Ovary (tissue), 9 donors: ENCODE data around the gene SLCO2A1. TPM values are rescaled to one million over a fixed set of nuclear protein-coding genes. Genes with fewer than 3 reads are reported as not detected.

Source experiments
- DNase-seq, 5 donors: peaks; one replicate each; pipeline ENCODE4 v3.0.0-alpha.2; 2019 to 2020
- H3K27ac ChIP-seq, 2 donors: fragments of 200-600 bp; one replicate each; pipeline versions ENCODE4 v1.5.1 to v1.8.0; 2019 to 2022
- H3K27me3 ChIP-seq: fragments of 200-600 bp; one replicate; pipeline ENCODE4 v1.8.0; 2022
- H3K36me3 ChIP-seq: fragments of 200-600 bp; sonication (generic); one replicate; pipeline ENCODE4 v1.5.1; 2019
- H3K4me1 ChIP-seq: one replicate; pipeline ENCODE4 v1.8.1; 2013; ENCODE audit warnings: mild to moderate bottlenecking, moderate library complexity; ENCODE audit not compliant: insufficient read depth
- H3K4me3 ChIP-seq: fragments of 200-600 bp; sonication (generic); one replicate; pipeline ENCODE4 v1.5.1; 2017
- H3K9me3 ChIP-seq, 2 donors: fragments of 200-600 bp in 1 of 2; sonication (generic) in 1 of 2; one replicate each; pipeline versions ENCODE4 v1.5.1 to v1.8.1; 2013 to 2019; ENCODE audit warnings: mild to moderate bottlenecking in 1 of 2, moderate library complexity in 1 of 2
- EP300 ChIP-seq: sonication (generic); formaldehyde crosslinking; IDR thresholded peaks from one replicate; pipeline ENCODE4 v1.6.1; 2017; ENCODE audit warnings: antibody characterized with exemption
- POLR2A ChIP-seq: fragments of 450-650 bp; IDR thresholded peaks from one replicate; pipeline ENCODE4 v1.6.1; 2017; ENCODE audit warnings: antibody characterized with exemption, mild to moderate bottlenecking, moderate library complexity
- WGBS, 3 donors: extraction: QIAGEN DNeasy Blood & Tissue Kit in 1 of 3; methylation state at CpG; one replicate each; pipeline versions ENCODE4 v1.1.5 to v1.1.7; 2013 to 2017; 5-methylcytosine and 5-hydroxymethylcytosine counted together
- intact Hi-C, 4 donors: fragments of 100-400 bp; cut with DNase I; formaldehyde crosslinking; loops; one replicate each; pipeline versions ENCODE4 v1.11.0 to v1.15.1; 2022 to 2023
- polyA plus RNA-seq, 2 donors: library from polyadenylated mRNA; stranded (reverse); fragments of 200-250 nt in 1 of 2; fragments of 350-450 nt in 1 of 2; fragmentation: Illumina TruSeq in 1 of 2; extraction: RNeasy Lipid Tissue Mini Kit (QIAGEN cat#74804) in 1 of 2; gene quantifications; one replicate each; pipeline ENCODE4 v1.2.3, GENCODE V29; 2013 to 2014
- total RNA-seq, 7 donors: library from RNA; depleted of rRNA in 2 of 7; stranded (reverse); fragments of >200 nt in 2 of 7; fragmentation: NEBNext Ultra II Directional in 3 of 7; extraction: Animal tissue kit (Norgen Biotek cat#: 25700) in 3 of 7; gene quantifications; one replicate each; pipeline versions ENCODE4 v1.1.0 to v1.2.4, GENCODE V29; 2016 to 2023
- TF ChIP-seq, protein P1 (sequence below), 3 donors: fragments of 450-650 bp in 2 of 3; fragments of 200-600 bp in 1 of 3; IDR thresholded peaks; one replicate each; pipeline versions ENCODE4 v1.5.1 to v1.8.0; 2016 to 2022; ENCODE audit warnings: antibody characterized with exemption in 3 of 3, mild to moderate bottlenecking in 1 of 3
- donor health status: DM: no; HTN: no; CAD: no; lungs with moderate emphysema.
- donor health status: DM: no; HTN: no; CAD: no.
- donor health status: Bipolar disorder and iron deficiency.
- donor health status: DM: yes; HTN: yes; CAD: no.
- donor health status: DM: no; HTN: no; CAD: no.
- donor health status: DM: yes; HTN: yes; CAD: no.

Gene SLCO2A1
- total and polyA plus RNA-seq, 9 donors: 0.83 to 23.6 (median 3.7) TPM

DNA sequence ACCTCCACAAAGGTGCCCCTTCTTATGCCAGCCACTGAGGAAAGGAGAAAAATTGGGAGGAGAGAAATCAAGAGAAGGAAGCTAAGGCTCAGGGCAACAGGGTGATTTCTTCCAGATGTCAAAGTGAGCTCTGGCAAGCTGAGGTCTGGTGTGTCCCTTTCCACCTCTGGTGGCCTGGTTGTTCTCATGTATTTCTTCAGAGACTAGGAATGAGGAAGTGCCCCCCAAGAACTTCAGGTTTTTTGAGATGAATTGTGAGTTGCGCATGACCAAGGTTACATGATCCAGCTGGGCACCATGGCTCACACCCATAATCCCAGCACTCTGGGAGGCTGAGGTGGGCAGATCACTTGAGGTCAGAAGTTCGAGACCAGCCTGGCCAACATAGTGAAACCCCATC, 139.7 kb downstream of the SLCO2A1 start:
- Histone ChIP-seq H3K4me1 (peaks cover 5% of the 10 kb centered on the region), H3K36me3 (no peaks in the 10 kb centered on the region), H3K4me3 (no peak overlapping the region), H3K9me3 (no peaks in the 10 kb centered on the region), H3K27ac (no peak overlapping the region), H3K27me3 (no peaks in the 10 kb centered on the region)
- TF ChIP-seq EP300: no peak
- intact Hi-C loops: no loop called here
- WGBS, 3 donors: 91 to 96% (median 93%) methylated on average over 2 of the region's 2 CpGs
- no peak for DNase-seq

DNA sequence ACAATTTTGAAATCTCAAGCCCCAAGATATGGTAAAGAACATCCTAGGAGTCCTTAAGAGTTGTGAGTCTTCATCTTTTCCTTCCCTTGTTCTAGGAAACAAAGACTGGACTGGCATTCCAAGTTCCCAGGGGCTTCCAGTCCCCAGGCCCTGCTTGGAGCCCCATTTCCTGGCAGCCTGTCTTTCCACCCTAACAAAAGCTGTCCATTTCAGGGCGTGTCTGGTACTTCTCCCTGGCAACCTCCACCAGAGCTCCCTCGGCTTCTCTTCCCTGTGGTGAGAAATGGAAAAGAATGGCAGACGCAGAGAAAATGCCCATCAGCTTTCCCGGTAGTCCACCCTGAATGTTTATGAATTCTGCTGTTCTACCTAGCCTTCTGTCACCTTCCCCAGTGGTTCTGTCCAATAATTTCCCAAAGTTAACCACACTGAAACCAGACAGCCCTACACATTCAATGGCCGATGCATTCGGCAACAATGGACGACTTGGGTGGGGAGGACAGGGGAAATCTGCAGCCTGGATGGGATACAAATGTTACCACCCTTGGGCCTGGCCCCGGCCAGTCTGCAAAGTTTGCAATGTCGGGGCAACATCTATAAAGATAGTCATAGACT, 140.9 kb downstream of the SLCO2A1 start:
- DNase-seq: no peak
- WGBS, 3 donors: 93 to 94% (median 94%) methylated on average over 9 of the region's 9 CpGs
- Histone ChIP-seq H3K9me3 (no peaks in the 10 kb centered on the region), H3K4me3 (no peak overlapping the region), H3K27ac (no peak overlapping the region), H3K36me3 (no peaks in the 10 kb centered on the region), H3K4me1 (no peaks in the 10 kb centered on the region), H3K27me3 (no peaks in the 10 kb centered on the region)
- intact Hi-C loops: no loop called here
- no peak for TF ChIP-seq POLR2A
- TF ChIP-seq EP300: no peak
- TF ChIP-seq, protein P1, sequence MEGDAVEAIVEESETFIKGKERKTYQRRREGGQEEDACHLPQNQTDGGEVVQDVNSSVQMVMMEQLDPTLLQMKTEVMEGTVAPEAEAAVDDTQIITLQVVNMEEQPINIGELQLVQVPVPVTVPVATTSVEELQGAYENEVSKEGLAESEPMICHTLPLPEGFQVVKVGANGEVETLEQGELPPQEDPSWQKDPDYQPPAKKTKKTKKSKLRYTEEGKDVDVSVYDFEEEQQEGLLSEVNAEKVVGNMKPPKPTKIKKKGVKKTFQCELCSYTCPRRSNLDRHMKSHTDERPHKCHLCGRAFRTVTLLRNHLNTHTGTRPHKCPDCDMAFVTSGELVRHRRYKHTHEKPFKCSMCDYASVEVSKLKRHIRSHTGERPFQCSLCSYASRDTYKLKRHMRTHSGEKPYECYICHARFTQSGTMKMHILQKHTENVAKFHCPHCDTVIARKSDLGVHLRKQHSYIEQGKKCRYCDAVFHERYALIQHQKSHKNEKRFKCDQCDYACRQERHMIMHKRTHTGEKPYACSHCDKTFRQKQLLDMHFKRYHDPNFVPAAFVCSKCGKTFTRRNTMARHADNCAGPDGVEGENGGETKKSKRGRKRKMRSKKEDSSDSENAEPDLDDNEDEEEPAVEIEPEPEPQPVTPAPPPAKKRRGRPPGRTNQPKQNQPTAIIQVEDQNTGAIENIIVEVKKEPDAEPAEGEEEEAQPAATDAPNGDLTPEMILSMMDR (IDR thresholded peaks at IDR 0.05): no peak

DNA sequence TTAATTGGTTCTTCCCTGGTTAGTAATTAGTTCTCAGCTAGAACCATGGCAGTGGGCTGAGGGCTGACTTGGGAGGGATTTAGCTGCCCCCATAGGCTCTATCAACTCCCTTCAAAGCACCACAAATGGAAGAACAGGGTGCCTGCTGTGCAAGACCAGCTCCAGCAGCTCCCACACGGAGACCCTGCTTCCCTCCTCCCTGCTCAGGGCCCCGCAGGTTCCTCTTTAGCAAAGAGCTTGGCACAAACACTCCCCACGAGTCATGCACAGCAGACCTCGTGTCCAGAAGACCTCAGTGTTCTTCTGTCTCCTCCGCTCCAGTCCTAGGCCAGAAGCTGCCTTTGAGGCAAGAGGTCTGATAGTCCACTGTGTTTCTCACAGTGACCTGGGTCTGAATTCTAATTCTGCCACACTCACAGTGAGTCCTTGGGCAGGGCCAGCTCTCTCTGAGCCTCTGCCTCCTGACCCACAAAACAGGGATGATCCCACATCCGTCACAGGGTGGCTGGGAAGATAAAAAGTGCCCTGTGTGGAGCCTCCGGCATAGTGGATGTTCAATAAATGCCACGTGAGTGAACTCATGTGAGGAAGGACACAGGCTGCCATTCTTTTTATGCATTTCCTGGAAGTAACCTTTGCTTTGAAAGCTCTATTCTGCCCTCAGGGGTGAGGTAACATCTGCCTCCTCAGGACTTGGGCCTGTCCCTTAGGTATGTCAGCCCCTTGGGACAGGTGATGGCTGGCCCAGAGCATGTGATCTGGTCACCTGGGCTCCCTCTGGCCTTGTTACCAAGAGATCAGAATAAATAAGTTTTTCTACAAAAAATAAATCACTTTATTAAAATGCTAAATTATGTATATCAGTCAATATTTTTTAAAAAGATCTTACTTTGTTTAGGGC, 141.7 kb downstream of the SLCO2A1 start:
- Histone ChIP-seq H3K4me3 (no peak overlapping the region), H3K9me3 (no peaks in the 10 kb centered on the region), H3K4me1 (peaks cover 1% of the 10 kb centered on the region), H3K27me3 (no peaks in the 10 kb centered on the region), H3K36me3 (no peaks in the 10 kb centered on the region), H3K27ac (no peak overlapping the region)
- intact Hi-C loops: no loop called here
- TF ChIP-seq, protein P1 (IDR thresholded peaks at IDR 0.05): no peak
- TF ChIP-seq POLR2A: no peak
- no peak for TF ChIP-seq EP300
- no peak for DNase-seq
- whole genome bisulfite sequencing, 3 donors: 57 to 65% (median 57%) methylated on average over 8 of the region's 8 CpGs

DNA sequence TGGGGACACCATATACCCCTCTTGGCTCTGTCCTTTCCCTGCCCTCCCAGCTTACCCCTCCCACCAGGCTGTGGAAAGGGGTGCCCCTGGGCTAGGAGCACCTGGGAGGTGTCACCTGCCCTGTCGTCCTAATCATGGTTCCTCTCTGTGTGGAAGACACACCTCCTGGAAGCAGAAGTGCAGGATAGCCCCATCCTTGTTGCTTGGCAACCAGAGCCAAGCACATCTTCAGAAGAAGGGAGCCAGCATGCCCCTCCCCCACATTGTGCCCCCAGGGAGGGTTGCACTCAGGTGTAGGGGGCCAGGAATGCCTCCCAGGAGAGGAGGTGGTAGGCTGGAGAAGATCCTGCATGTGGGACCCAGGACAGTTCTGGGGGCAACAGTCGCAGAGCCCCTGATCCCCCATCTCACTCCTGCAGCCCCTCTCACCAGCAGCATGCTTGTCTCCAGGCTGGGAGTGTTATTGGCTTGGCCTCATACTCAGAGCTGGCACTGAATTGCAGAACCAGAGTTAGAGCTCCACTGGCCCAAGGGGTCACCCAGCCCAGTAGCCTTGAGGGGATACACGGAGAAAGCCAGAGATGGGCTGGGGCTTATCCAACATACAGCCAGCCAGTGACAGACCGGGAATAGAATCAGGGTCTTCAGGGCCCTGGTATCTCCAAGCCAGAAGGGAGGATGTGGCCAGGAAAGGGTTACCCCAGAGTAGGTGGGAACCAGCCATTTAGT, 142.5 kb downstream of the SLCO2A1 start:
- Histone ChIP-seq H3K36me3 (no peaks in the 10 kb centered on the region), H3K27me3 (no peaks in the 10 kb centered on the region), H3K4me1 (peaks cover 3% of the 10 kb centered on the region), H3K27ac (no peak overlapping the region), H3K4me3 (no peak overlapping the region), H3K9me3 (no peaks in the 10 kb centered on the region)
- no peak for TF ChIP-seq EP300
- no peak for TF ChIP-seq POLR2A
- TF ChIP-seq, protein P1 (IDR thresholded peaks at IDR 0.05): no peak
- 54 to 80% (median 72%) methylated on average over 4 of the region's 4 CpGs for WGBS, 3 donors
- DNase-seq: no peak
- intact Hi-C loops: no loop called here
